Thyroid gland (tissue), 4 donors: ENCODE results near the gene MICU2. TPM values are rescaled to one million over a fixed set of nuclear protein-coding genes. Genes with fewer than 3 reads are reported as not detected.

ENCODE experiments used
- DNase-seq, 2 donors: peaks; one replicate each; pipeline ENCODE4 v3.0.0-alpha.2; 2019
- H3K27ac ChIP-seq, 3 donors: fragments of 200-600 bp; sonication (generic); 1 replicate in 2 of 3; 2 replicates in 1 of 3; pipeline ENCODE4 v1.5.1; 2016 to 2019; ENCODE audit warnings: mild to moderate bottlenecking in 1 of 3, moderate library complexity in 1 of 3
- H3K27me3 ChIP-seq: fragments of 200-600 bp; sonication (generic); one replicate; pipeline ENCODE4 v1.5.1; 2019
- H3K36me3 ChIP-seq, 2 donors: fragments of 200-600 bp; sonication (generic); one replicate each; pipeline ENCODE4 v1.5.1; 2016 to 2019
- H3K4me1 ChIP-seq, 2 donors: fragments of 200-600 bp; sonication (generic); one replicate each; pipeline ENCODE4 v1.5.1; 2017 to 2019
- H3K4me3 ChIP-seq, 3 donors: fragments of 200-600 bp; sonication (generic); replicated peaks in 1 of 3; 1 replicate in 2 of 3; 2 replicates in 1 of 3; pipeline ENCODE4 v1.5.1; 2016; ENCODE audit warnings: mild to moderate bottlenecking in 1 of 3
- H3K9me3 ChIP-seq: fragments of 200-600 bp; sonication (generic); one replicate; pipeline ENCODE4 v1.5.1; 2017
- CTCF ChIP-seq, 6 experiments: fragments of 200-600 bp in 3 of 6; fragments of 450-650 bp in 3 of 6; sonication (generic) in 3 of 6; IDR thresholded peaks; one replicate each; pipeline ENCODE4 v1.5.1; 2016 to 2019; ENCODE audit warnings: antibody characterized with exemption in 6 of 6, mild to moderate bottlenecking in 2 of 6, inconsistent platforms in 1 of 6, moderate library complexity in 1 of 6
- POLR2A ChIP-seq, 2 donors: fragments of 450-650 bp; IDR thresholded peaks; one replicate each; pipeline ENCODE4 v1.6.1; 2017; ENCODE audit warnings: antibody characterized with exemption in 2 of 2, mild to moderate bottlenecking in 2 of 2, moderate library complexity in 1 of 2
- WGBS, 2 donors: methylation state at CpG; one replicate each; pipeline ENCODE4 v1.1.5; 2017; 5-methylcytosine and 5-hydroxymethylcytosine counted together
- intact Hi-C: fragments of 100-400 bp; cut with DNase I; formaldehyde crosslinking; loops from one replicate; pipeline ENCODE4 v1.15.1; 2023
- small RNA-seq: library from RNA; depleted of rRNA; stranded (forward); fragments of <200 nt; gene quantifications from one replicate; pipeline ENCODE3, GENCODE V24; 2016
- total RNA-seq, 4 donors: library from RNA; depleted of rRNA; stranded (reverse); fragments of >200 nt; gene quantifications; one replicate each; pipeline ENCODE4 v1.2.3, GENCODE V29; 2016

The MICU2 gene
- total RNA-seq, 4 donors from 2014 or later = 55.3 to 127 (median 92.9) TPM

GRCh38 chr13:21446656-21447055 lies 157.3 kb downstream of the MICU2 start:
- Histone ChIP-seq H3K27ac (no peak overlapping the region), H3K27me3 (no peaks in the 10 kb centered on the region), H3K4me1 (peaks cover 0 to 7% of the 10 kb centered on the region in 2 donors), H3K36me3 (no peaks in the 10 kb centered on the region), H3K4me3 (no peak overlapping the region), H3K9me3 (no peaks in the 10 kb centered on the region)
- TF ChIP-seq CTCF (IDR thresholded peaks at IDR 0.05) (no peak), POLR2A (IDR thresholded peaks at IDR 0.05) (no peak)
- DNase-seq = no peak
- intact Hi-C loops = no loop called here
- WGBS, 2 donors = 95 to 99% methylated on average over 2 of the region's 2 CpGs

GRCh38 chr13:21445759-21446158 lies 158.2 kb downstream of the MICU2 start:
- H3K9me3 ChIP-seq = no peaks in the 10 kb centered on the region
- intact Hi-C loops = no loop called here
- H3K27ac ChIP-seq = no peak overlapping the region
- peak in 1 of 2 donors; percentile 37 for DNase-seq
- peaks cover 0 to 7% of the 10 kb centered on the region in 2 donors for H3K4me1 ChIP-seq
- H3K36me3 ChIP-seq = no peaks in the 10 kb centered on the region
- TF ChIP-seq POLR2A (IDR thresholded peaks at IDR 0.05) (no peak), CTCF (IDR thresholded peaks at IDR 0.05) (no peak)
- WGBS, 2 donors = 54 to 66% methylated on average over 6 of the region's 6 CpGs
- H3K27me3 ChIP-seq = no peaks in the 10 kb centered on the region
- H3K4me3 ChIP-seq = no peak overlapping the region

GRCh38 chr13:21443171-21443570 lies 160.8 kb downstream of the MICU2 start:
- no peak overlapping the region for H3K4me3 ChIP-seq
- no peak overlapping the region for H3K27ac ChIP-seq
- intact Hi-C loops = no loop called here
- TF ChIP-seq POLR2A (IDR thresholded peaks at IDR 0.05) (no peak), CTCF (IDR thresholded peaks at IDR 0.05) (no peak)
- H3K9me3 ChIP-seq = no peaks in the 10 kb centered on the region
- no peaks in the 10 kb centered on the region for H3K27me3 ChIP-seq
- H3K4me1 ChIP-seq = peaks cover 0 to 7% of the 10 kb centered on the region in 2 donors
- 85 to 87% methylated on average over 1 of the region's 1 CpG for WGBS, 2 donors
- no peak for DNase-seq
- H3K36me3 ChIP-seq = no peaks in the 10 kb centered on the region

Small RNAs within 50 kb of the gene (small RNA-seq; reads per million reads assigned to genes)
- not detected for gene RNU6-59P

Other genes with a start within 250 kb of the MICU2 start
- gene ZDHHC20, start 144.9 kb downstream of the MICU2 start, total RNA-seq = 10 to 100 TPM; 75.8 to 90.2 (median 79.3) TPM
- under 1 TPM; 0.11 to 0.46 (median 0.14) TPM for gene FGF9, start 66.9 kb upstream of the MICU2 start, total RNA-seq